Measurements from ENCODE around the gene PHYKPL. TPM values are rescaled to one million over a fixed set of nuclear protein-coding genes. Genes with fewer than 3 reads are reported as not detected.
A peak's percentile ranks its signal among the peaks of the same experiment; 100 is the strongest.
"Not testable (repeated sequence)": the region's sequence is repeated elsewhere in the genome, so short reads cannot be mapped to it uniquely, and the experiment has no call there.

PHYKPL gene
- total RNA-seq, 2 experiments from 2014 or later = 60.4 to 62.1 TPM

DNA sequence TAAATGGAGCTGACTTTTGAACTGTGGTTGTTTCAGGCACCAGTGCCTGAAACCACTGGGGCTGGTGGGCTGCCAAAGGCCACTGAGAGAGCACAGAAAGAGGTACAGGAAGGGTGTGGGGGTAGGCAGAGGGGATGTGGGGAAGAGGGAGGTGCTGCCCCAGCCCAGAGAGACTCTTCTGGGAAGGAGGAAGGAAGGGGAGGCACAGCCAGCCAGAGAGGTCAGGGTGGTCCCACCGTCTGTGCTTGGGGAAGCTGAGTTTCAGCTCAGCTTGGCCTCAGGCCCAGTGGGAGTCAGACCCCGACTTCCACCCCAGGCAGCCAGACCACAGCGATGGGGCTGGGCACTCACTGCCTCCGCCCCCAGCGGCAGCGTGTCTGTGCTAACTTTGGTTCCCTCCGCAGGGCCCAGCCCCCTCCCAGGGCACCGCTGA, 8.6 kb upstream of the PHYKPL start:
- Mint-ChIP-seq H3K36me3 (ENCODE audit: low read depth) (no peaks in the 10 kb centered on the region), H3K27ac (peak overlapping the region; percentile 95), H3K27me3 (no peaks in the 10 kb centered on the region), H3K9me3 (no peaks in the 10 kb centered on the region), H3K4me1 (ENCODE audit: low read depth) (peaks cover 53% of the 10 kb centered on the region), H3K4me3 (peak overlapping the region; percentile 74)
- peak; percentile 42 for ATAC-seq
- CTCF ChIA-PET = interaction anchor here (0.8 kb wide), 1 partner anchor 11 kb away, joined by 3 read pairs; no protein-coding TSS in a partner anchor
- TF ChIP-seq, protein P1, sequence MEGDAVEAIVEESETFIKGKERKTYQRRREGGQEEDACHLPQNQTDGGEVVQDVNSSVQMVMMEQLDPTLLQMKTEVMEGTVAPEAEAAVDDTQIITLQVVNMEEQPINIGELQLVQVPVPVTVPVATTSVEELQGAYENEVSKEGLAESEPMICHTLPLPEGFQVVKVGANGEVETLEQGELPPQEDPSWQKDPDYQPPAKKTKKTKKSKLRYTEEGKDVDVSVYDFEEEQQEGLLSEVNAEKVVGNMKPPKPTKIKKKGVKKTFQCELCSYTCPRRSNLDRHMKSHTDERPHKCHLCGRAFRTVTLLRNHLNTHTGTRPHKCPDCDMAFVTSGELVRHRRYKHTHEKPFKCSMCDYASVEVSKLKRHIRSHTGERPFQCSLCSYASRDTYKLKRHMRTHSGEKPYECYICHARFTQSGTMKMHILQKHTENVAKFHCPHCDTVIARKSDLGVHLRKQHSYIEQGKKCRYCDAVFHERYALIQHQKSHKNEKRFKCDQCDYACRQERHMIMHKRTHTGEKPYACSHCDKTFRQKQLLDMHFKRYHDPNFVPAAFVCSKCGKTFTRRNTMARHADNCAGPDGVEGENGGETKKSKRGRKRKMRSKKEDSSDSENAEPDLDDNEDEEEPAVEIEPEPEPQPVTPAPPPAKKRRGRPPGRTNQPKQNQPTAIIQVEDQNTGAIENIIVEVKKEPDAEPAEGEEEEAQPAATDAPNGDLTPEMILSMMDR (IDR thresholded peaks at IDR 0.05) = no peak
- POLR2A ChIA-PET = interaction anchor here (1.0 to 21.3 kb wide), 5 partner anchors 8 to 39 kb away, joined by 3 to 431 read pairs (median 3); partner anchors contain the start of gene HNRNPAB
- peak; percentile 66 for DNase-seq
- intact Hi-C loops (cut with micrococcal nuclease) = no loop called here

DNA sequence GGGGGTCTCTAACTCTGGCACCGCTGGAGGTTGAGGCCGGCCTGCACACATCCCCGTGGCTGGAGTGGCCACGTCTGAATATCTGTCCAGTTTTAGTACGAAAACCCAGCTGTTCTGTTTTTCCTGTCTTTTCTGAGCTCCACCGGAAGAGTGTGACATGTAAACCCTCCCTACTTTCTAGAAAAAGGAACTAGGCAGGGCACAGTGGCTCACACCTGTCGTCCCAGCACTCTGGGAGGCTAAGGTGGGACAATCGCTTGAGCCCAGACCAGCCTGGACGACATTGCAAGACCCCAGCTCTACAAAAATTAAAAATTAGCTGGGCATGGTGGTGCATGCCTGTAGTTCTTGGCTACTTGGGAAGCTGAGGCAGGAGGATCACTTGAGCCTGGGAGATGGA, 8.2 kb upstream of the PHYKPL start:
- H3K4me3 Mint-ChIP-seq = peak overlapping the region; percentile 74

DNA sequence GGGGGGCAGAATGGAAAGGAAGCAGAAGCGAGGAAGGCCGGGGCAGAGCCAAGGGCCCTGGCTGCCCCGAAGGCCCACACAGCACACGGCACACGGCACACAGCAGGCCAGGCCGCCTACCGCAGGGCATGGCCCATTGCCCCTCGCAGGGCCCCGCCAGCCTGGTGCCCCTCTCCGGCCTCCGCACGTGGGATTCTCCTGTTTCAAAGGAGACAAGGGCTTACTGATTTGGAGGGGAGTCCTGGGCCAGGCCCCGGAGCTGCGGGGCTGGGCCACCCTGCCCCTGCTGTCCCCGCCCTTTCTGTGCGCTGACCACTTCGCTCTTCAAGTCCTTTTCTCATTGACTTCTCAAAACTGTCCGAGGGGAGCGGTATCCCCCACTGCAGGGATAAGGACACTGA, 7.7 kb upstream of the PHYKPL start:
- POLR2A ChIA-PET = interaction anchor here (0.6 to 21.3 kb wide), 4 partner anchors 9 to 327 kb away, joined by 3 to 431 read pairs (median 3); partner anchors contain the start of gene HNRNPAB
- no peaks in the 10 kb centered on the region for H3K27me3 Mint-ChIP-seq
- H3K9me3 Mint-ChIP-seq = no peaks in the 10 kb centered on the region
- H3K27ac Mint-ChIP-seq = peak overlapping the region; percentile 95
- no peak for DNase-seq
- no peak for ATAC-seq
- no peaks in the 10 kb centered on the region for H3K36me3 Mint-ChIP-seq (ENCODE audit: low read depth)
- TF ChIP-seq, protein P1 (IDR thresholded peaks at IDR 0.05) = no peak
- intact Hi-C loops (cut with micrococcal nuclease) = no loop called here
- H3K4me3 Mint-ChIP-seq = peak overlapping the region; percentile 74
- peaks cover 57% of the 10 kb centered on the region for H3K4me1 Mint-ChIP-seq (ENCODE audit: low read depth)
- CTCF ChIA-PET = no interaction called here

More for the DNA sequence above, 8.2 kb upstream of the PHYKPL start:
- DNase-seq = no peak
- no peaks in the 10 kb centered on the region for H3K9me3 Mint-ChIP-seq
- peak; percentile 19 for ATAC-seq
- TF ChIP-seq, protein P1 (IDR thresholded peaks at IDR 0.05) = no peak
- CTCF ChIA-PET = no interaction called here
- no peaks in the 10 kb centered on the region for H3K36me3 Mint-ChIP-seq (ENCODE audit: low read depth)
- H3K27ac Mint-ChIP-seq = peak overlapping the region; percentile 95
- H3K27me3 Mint-ChIP-seq = no peaks in the 10 kb centered on the region
- peaks cover 55% of the 10 kb centered on the region for H3K4me1 Mint-ChIP-seq (ENCODE audit: low read depth)
- POLR2A ChIA-PET = interaction anchor here (1.0 to 21.3 kb wide), 4 partner anchors 8 to 40 kb away, joined by 3 to 431 read pairs (median 3); partner anchors contain the start of gene HNRNPAB
- intact Hi-C loops (cut with micrococcal nuclease) = no loop called here

DNA sequence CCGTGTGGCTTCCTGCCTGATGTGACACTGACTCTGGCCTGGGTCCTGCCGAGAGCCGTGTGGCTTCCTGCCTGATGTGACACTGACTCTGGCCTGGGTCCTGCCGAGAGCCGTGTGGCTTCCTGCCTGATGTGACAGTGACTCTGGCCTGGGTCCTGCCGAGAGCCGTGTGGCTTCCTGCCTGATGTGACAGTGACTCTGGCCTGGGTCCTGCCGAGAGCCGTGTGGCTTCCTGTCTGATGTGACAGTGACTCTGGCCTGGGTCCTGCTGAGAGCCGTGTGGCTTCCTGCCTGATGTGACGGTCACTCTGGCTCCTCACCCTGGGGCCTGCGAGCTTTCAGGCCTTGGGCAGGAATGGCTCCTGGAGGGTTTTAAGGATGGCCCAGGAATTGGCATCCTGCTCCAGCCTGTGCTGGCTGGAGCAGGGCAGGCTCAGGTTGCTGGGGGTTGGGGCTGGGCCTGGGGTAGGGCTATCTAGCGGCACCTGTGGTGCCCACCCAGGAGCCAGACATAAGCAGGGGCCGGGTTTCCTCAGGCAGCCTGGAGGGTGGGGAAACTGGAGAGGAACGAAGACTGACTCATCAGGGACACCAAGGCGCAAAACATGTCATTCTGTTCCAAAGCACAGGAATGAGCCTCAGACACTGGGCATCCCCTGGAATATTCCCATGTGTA, 7.2 kb upstream of the PHYKPL start:
- ATAC-seq; H3K36me3 Mint-ChIP-seq (ENCODE audit: low read depth); intact Hi-C loops (cut with micrococcal nuclease); H3K9me3 Mint-ChIP-seq; H3K27me3 Mint-ChIP-seq: not testable (repeated sequence)
- ChIA-PET POLR2A (interaction anchor here (0.6 to 21.3 kb wide), 5 partner anchors 9 to 385 kb away, joined by 3 to 431 read pairs (median 3); partner anchors contain the start of gene HNRNPAB), CTCF (interaction anchor here (1.1 to 2.5 kb wide), 2 partner anchors 8 to 164 kb away, joined by 4 to 6 read pairs; no protein-coding TSS in a partner anchor)
- peak overlapping the region; percentile 52 for H3K4me3 Mint-ChIP-seq
- peak overlapping the region; percentile 95 for H3K27ac Mint-ChIP-seq
- DNase-seq = peak; percentile 65
- peaks cover 61% of the 10 kb centered on the region for H3K4me1 Mint-ChIP-seq (ENCODE audit: low read depth)

DNA sequence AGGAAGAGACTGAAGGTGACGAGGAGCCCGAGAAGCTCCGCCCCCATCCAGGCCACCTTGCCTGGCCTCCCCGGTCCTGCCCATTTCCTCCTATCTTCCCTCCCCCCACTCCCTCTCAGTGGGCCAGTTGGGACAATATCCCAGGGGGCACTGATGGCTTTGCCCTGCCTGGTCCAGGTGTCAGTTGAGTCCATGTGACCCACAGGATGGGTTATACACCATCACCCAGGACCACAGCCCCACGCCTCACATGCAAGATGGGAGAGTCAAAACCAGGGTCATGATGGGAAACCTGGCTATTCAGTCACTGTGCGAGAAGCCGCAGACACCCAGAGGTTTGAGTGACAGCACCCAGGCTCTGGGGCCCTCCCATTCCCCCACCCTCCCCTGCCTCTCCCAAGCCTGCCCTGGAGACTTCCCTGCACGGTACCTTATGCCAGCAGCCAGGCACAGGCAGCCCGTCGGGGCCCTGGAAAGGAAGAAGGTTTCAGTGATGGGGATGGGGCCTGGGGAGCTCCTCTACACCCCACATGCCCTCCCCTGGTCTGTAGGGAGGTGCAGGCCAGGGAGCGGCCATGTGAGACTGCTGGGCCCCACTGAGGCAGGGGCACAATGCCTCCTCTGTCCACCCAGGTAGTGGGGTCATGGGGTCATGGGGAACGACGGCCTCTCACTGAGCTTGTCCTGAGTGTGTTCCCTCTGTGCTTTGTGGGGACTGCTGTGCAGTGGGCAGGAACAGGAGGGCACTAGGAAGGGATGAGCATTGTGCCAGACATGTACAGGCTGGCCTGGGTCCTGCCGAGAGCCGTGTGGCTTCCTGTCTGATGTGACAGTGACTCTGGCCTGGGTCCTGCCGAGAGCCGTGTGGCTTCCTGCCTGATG, 6.3 kb upstream of the PHYKPL start:
- TF ChIP-seq, protein P1 (IDR thresholded peaks at IDR 0.05) = no peak
- DNase-seq = peak; percentile 74
- ChIA-PET POLR2A (interaction anchor here (0.6 to 21.3 kb wide), 6 partner anchors 8 to 386 kb away, joined by 3 to 431 read pairs (median 4); partner anchors contain the start of gene HNRNPAB), CTCF (interaction anchor here (1.1 to 2.5 kb wide), 3 partner anchors 9 to 163 kb away, joined by 4 to 6 read pairs (median 6); no protein-coding TSS in a partner anchor)
- H3K27me3 Mint-ChIP-seq = no peaks in the 10 kb centered on the region
- peak overlapping the region; percentile 53 for H3K4me3 Mint-ChIP-seq
- H3K27ac Mint-ChIP-seq = peak overlapping the region; percentile 97
- peak; percentile 57 for ATAC-seq
- H3K36me3 Mint-ChIP-seq (ENCODE audit: low read depth) = no peaks in the 10 kb centered on the region
- intact Hi-C loops (cut with micrococcal nuclease) = no loop called here
- peaks cover 67% of the 10 kb centered on the region for H3K4me1 Mint-ChIP-seq (ENCODE audit: low read depth)
- H3K9me3 Mint-ChIP-seq = no peaks in the 10 kb centered on the region

Measured in activated CD8-positive, alpha-beta T cell treated with anti-CD3 and anti-CD28 coated beads for 36 hours (primary cell).